Fibroblast of lung (primary cell): ENCODE measurements around the gene BICRA.

Experiments used
- EZH2 ChIP-seq: IDR thresholded peaks from 2 replicates; pipeline ENCODE4 v1.5.1; 2012; ENCODE audit warnings: low read length, control low read depth, mild to moderate bottlenecking; ENCODE audit errors: missing control alignments
- TF ChIP-seq, protein P1 (sequence below), 2 donors: IDR thresholded peaks in 1 of 2; conservative IDR thresholded peaks in 1 of 2; 1 replicate in 1 of 2; 2 replicates in 1 of 2; pipeline ENCODE4 v1.5.1; 2011 to 2012; ENCODE audit warnings: low read length in 2 of 2, control low read depth in 1 of 2, inconsistent platforms in 1 of 2, low read depth in 1 of 2, mild to moderate bottlenecking in 1 of 2

GRCh38 chr19:47614559-47614958 is 5.6 kb downstream of the BICRA start:
- TF ChIP-seq, protein P1, sequence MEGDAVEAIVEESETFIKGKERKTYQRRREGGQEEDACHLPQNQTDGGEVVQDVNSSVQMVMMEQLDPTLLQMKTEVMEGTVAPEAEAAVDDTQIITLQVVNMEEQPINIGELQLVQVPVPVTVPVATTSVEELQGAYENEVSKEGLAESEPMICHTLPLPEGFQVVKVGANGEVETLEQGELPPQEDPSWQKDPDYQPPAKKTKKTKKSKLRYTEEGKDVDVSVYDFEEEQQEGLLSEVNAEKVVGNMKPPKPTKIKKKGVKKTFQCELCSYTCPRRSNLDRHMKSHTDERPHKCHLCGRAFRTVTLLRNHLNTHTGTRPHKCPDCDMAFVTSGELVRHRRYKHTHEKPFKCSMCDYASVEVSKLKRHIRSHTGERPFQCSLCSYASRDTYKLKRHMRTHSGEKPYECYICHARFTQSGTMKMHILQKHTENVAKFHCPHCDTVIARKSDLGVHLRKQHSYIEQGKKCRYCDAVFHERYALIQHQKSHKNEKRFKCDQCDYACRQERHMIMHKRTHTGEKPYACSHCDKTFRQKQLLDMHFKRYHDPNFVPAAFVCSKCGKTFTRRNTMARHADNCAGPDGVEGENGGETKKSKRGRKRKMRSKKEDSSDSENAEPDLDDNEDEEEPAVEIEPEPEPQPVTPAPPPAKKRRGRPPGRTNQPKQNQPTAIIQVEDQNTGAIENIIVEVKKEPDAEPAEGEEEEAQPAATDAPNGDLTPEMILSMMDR (conservative IDR thresholded peaks at IDR 0.05 in 1 of 2, IDR thresholded peaks at IDR 0.05 in 1 of 2; ENCODE audit: low read depth in 1 of 2, low read length in 2 of 2) = no peak
- TF ChIP-seq EZH2 = no peak
